Measurements from ENCODE around the gene KMT2D. TPM values are rescaled to one million over a fixed set of nuclear protein-coding genes. Genes with fewer than 3 reads are reported as not detected.

KMT2D gene
- polyA plus RNA-seq, 1 experiment = 9.7 TPM

GRCh38 chr12:49055978-49056754 is 4.4 kb downstream of the KMT2D start:
- DNase-seq (ENCODE audit: low read depth) = peak; percentile 41
- H3K36me3 ChIP-seq (ENCODE audit: control insufficient read depth, insufficient read depth, low read length) = peaks cover 29% of the 10 kb centered on the region
- TF ChIP-seq, protein P1, sequence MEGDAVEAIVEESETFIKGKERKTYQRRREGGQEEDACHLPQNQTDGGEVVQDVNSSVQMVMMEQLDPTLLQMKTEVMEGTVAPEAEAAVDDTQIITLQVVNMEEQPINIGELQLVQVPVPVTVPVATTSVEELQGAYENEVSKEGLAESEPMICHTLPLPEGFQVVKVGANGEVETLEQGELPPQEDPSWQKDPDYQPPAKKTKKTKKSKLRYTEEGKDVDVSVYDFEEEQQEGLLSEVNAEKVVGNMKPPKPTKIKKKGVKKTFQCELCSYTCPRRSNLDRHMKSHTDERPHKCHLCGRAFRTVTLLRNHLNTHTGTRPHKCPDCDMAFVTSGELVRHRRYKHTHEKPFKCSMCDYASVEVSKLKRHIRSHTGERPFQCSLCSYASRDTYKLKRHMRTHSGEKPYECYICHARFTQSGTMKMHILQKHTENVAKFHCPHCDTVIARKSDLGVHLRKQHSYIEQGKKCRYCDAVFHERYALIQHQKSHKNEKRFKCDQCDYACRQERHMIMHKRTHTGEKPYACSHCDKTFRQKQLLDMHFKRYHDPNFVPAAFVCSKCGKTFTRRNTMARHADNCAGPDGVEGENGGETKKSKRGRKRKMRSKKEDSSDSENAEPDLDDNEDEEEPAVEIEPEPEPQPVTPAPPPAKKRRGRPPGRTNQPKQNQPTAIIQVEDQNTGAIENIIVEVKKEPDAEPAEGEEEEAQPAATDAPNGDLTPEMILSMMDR (IDR thresholded peaks at IDR 0.05; ENCODE audit: insufficient read depth, low read depth, low read length) = no peak
- POLR2A ChIA-PET = interaction anchor here (0.5 kb wide), 1 partner anchor 167 kb away, joined by 3 read pairs; no protein-coding TSS in a partner anchor
- no peaks in the 10 kb centered on the region for H3K27me3 ChIP-seq (ENCODE audit: control insufficient read depth, insufficient read depth, low read length)
- CTCF ChIA-PET = interaction anchor here (0.6 to 1.5 kb wide), 6 partner anchors 8 to 75 kb away, joined by 3 to 9 read pairs (median 4); partner anchors contain the start of gene TUBA1B
- peak overlapping the region; percentile 88; the same call in 1 of the 2 replicates for H3K4me3 ChIP-seq (ENCODE audit: low read depth, low read length)

DNA sequence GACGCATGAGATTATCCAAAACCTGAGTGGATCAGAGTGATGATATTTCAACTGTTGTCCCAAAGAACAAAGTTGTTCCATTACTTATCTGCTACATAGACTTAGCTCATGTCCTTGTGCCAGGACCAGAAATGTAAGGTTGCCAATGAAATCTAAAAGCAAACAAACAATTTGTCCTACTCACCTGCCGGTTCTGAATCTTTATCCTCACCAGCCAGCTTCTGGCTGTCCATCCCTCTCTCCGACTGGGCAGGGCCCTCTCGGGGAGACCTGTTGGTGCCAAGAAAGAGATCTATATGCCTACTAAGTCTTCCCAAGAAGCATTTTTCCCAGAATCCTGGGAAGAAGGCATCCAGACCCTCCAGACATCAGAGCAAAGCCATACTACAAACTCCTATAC is 5.5 kb downstream of the KMT2D start:
- no peak for DNase-seq (ENCODE audit: low read depth)
- Histone ChIP-seq H3K36me3 (ENCODE audit: control insufficient read depth, insufficient read depth, low read length) (peaks cover 39% of the 10 kb centered on the region), H3K27me3 (ENCODE audit: control insufficient read depth, insufficient read depth, low read length) (no peaks in the 10 kb centered on the region), H3K4me3 (ENCODE audit: low read depth, low read length) (no peak overlapping the region)
- TF ChIP-seq, protein P1 (IDR thresholded peaks at IDR 0.05; ENCODE audit: insufficient read depth, low read depth, low read length) = no peak
- CTCF ChIA-PET = interaction anchor here (0.7 to 1.5 kb wide), 5 partner anchors 9 to 76 kb away, joined by 3 to 9 read pairs (median 6); partner anchors contain the start of gene TUBA1B
- POLR2A ChIA-PET = no interaction called here

- peaks cover 44% of the 10 kb centered on the region for H3K36me3 ChIP-seq (ENCODE audit: control insufficient read depth, insufficient read depth, low read length)
- no peak overlapping the region for H3K4me3 ChIP-seq (ENCODE audit: low read depth, low read length)
- H3K27me3 ChIP-seq (ENCODE audit: control insufficient read depth, insufficient read depth, low read length) = no peaks in the 10 kb centered on the region
- CTCF ChIA-PET = interaction anchor here (0.7 kb wide), 1 partner anchor 66 kb away, joined by 4 read pairs; no protein-coding TSS in a partner anchor
- POLR2A ChIA-PET = no interaction called here
- TF ChIP-seq, protein P1 (IDR thresholded peaks at IDR 0.05; ENCODE audit: insufficient read depth, low read depth, low read length) = no peak
- DNase-seq (ENCODE audit: low read depth) = no peak
These were observed 6.1 kb downstream of the KMT2D start for GRCh38 chr12:49054524-49054923.

- DNase-seq (ENCODE audit: low read depth) = no peak
- H3K27me3 ChIP-seq (ENCODE audit: control insufficient read depth, insufficient read depth, low read length) = no peaks in the 10 kb centered on the region
- H3K36me3 ChIP-seq (ENCODE audit: control insufficient read depth, insufficient read depth, low read length) = peaks cover 47% of the 10 kb centered on the region
- POLR2A ChIA-PET = no interaction called here
- no peak overlapping the region for H3K4me3 ChIP-seq (ENCODE audit: low read depth, low read length)
- CTCF ChIA-PET = interaction anchor here (1.3 kb wide), 1 partner anchor 10 kb away, joined by 4 read pairs; no protein-coding TSS in a partner anchor
- TF ChIP-seq, protein P1 (IDR thresholded peaks at IDR 0.05; ENCODE audit: insufficient read depth, low read depth, low read length) = no peak
These were observed 6.5 kb downstream of the KMT2D start for GRCh38 chr12:49054096-49054495.

DNA sequence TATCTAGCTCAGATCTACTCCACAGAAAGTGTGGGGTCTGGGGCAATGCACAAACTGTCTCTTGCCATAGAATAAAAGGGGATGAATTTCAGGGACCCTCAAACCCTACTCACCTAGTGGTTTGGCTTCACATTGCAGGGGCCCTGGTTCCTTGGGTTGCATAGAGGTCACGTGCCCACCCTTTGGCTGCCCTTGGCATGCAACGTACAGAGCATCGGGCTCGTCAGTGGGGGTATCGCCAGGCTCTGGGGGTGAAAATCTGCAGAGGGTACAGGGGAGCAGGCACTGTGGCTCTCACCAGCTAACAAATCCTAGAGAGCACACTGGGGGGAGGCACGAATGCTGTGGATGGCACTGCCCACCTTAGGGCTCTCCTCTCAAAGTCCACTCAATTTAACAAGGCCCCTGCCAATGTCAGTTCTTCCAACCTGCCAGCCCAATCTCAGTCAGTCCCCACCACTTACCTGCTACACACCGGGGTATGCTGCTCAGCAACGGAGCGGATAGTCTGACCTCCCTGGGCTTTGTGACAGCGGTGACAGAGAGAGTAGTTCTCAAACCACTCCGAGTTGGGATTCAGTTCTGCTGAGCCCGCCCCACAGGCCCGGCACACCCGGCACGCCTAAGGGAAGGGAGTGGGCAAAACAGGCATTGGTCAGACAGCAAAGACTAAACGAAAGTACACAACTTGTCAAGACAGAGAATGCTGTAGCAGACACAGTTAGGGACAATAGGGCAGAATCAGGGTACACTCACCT is 8.0 kb downstream of the KMT2D start:
- ChIA-PET POLR2A (no interaction called here), CTCF (interaction anchor here (1.3 kb wide), 1 partner anchor 8 kb away, joined by 4 read pairs; no protein-coding TSS in a partner anchor)
- DNase-seq (ENCODE audit: low read depth) = no peak
- TF ChIP-seq, protein P1 (IDR thresholded peaks at IDR 0.05; ENCODE audit: insufficient read depth, low read depth, low read length) = no peak
- Histone ChIP-seq H3K4me3 (ENCODE audit: low read depth, low read length) (no peak overlapping the region), H3K36me3 (ENCODE audit: control insufficient read depth, insufficient read depth, low read length) (peaks cover 54% of the 10 kb centered on the region), H3K27me3 (ENCODE audit: control insufficient read depth, insufficient read depth, low read length) (no peaks in the 10 kb centered on the region)
